GM18507 (cell line): ENCODE data around the gene ARL4C.

Source experiments
- DNase-seq: peaks from one replicate; pipeline ENCODE4 v3.0.0; 2011; ENCODE audit warnings: low read depth; ENCODE audit not compliant: insufficient read length; ENCODE audit errors: extremely low spot score
- FAIRE-seq: peaks from 2 replicates; lab custom pipeline; 2011; peaks lifted over from hg19 to GRCh38; lab: Jason Lieb, UNC

Gene ARL4C

DNA sequence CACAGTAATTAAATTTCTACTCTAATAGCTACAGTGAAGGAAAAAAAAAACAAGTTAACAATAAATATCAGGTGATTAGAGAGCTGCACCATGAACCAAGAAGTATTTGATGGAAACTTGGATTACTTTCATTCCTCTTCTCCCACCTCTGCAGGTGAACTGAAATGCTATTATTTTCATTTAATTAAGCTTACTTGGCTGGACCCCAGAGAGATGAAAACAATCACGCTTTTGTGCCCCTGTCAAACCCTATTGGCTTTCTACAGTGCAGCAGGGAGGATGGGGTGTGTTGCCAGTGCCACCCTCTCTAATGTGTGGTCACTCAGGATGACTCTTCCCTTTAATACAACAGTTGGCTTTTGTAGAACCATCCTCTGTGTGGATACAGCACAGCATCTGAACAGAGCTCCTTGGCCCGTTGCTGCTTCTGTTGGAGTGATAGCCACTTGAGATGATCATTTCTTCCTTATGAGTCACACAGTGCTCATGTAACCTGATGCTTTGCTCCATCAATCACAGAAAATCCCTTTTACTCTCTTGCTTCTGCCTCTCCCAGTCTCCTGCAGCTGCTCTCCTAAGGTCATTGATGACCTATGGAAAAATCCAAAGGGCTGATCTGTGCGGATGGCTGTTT is 5.5 kb upstream of the ARL4C start:
- FAIRE-seq, result no peak

DNA sequence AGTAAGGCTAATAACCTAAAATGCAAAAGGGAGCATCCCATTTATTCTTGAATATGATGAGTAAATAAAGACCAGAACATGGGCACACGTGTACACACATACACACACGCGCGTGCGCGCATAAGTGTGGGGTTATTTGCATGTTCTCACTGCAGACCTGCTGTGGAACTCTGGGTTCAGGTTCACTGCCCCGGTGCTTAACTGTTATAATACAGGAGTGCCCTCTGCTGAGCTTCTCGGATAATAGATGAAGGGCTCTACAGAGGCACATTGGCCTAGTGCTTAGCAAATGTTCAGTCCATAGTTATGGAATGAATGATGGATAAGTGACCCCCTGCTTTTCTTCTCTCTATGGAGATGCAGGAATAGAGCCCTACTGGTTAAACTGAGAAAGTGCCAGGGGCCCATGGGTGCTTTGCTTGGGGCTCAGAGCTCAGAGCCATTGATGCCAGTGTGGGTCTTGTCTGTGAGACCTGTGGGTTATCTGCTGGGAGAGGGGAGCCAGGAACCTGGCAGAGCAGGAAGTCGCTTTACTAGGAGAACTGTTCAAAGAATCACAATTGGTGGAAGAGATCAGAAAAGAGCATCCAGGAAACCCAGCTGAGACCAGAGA is 3.6 kb upstream of the ARL4C start:
- DNase-seq, result no peak
- peak; percentile 89 for FAIRE-seq

More for the DNA sequence above, 5.5 kb upstream of the ARL4C start:
- DNase-seq, result no peak

DNA sequence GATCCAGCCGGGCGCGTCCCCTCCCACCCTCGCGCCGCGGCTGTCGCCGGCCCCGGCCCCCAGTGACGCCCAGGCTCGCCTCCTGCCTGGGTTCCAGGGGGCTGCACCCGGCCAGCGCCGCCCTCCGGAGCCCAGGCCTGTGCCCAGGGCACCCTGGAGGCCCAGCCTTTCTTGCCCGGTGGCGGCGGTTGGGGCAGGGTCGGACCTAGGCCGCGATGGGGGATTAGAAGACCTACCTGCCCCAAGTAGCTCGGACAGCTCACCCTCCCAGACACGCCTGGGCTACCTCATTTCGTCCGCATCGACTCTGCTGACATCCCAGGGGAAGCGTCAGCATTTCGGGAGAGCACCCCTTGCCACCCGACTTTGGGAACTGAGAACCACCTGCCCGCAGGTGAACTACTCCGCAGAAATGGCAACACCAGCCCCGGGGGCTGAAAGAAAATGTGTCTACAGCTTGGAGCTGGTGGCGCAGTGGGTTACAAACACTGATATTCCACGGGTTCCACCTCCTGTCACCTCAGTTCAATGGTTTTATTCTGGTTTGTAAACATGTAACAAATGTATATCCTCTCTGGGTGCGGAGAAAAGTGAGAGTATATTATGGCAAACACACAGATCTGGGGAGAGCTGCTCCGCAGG is 834 bp upstream of the ARL4C start:
- FAIRE-seq (no peak), DNase-seq (no peak)

DNA sequence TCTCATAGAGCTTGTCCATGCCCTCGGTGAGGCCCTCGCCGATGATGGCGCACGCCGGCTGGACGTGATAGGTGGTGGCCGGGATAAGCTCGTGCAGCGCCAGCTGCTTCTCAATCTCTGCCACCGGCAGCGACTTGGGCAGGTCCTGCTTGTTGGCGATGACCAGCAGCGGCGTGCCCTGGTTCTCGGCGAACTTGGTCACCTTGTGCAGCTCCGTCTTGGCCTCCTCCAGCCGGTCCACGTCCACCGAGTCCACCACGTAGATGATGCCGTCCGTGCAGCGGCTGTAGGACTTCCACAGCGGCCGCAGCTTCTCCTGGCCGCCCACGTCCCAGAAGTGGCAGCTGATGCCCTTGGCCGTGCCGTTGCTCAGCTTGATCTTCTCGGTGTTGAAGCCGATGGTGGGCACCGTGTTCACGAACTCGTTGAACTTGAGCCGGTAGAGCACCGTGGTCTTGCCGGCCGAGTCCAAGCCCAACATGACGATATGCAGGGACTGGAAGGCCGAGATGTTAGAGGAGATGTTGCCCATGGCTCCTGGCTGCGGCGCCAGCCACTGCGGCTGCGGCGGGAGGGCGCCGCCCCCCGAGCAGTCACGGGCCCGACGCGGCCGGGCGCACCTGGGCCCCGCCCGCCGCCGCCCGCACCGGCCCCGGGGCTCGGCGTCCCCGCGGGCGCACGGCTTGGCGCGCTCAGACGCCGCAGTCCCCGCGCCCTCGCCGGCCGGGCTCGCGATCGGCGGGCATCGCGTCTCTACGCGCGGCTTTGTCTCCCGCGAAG is 636 bp downstream of the ARL4C start:
- DNase-seq, result no peak
- FAIRE-seq, result peak; percentile 65

DNA sequence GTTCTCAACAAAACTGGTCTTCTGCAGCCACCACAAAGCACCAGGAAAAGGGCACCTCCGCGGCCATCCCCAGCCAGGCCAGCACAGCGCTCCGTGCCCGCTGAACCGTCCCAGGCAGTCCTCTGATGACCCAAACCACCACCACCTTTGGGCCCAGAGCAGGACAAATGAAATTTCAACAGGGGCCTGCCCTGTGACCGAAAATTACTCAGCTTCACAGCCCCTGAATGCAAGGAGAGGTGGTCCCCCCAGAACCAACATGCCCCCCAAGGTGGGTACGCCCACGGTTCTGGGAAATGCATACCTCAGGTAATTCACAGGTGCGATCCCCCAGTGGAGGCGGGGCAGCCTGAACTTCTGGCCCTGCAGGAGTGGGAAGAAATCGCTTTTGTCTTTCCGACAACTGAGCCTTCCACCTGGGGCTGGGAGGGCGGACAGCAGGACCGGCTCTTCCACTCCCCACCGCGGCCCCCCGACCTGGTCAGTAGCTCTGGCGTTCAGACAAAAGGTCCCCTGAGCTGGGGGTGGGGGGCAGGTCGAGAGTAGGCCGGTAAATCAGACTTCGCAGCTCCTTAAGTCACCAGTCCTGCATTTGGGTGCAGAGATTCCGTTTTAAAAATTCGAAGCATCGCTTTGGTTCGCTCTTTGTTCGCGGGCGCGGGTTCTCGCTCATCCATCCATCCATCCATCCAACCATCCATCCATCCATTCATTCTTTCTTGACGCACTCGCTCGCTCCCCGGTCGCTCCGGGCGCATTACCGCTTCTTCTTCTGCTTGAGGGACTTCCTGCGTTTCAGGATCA is 1.4 kb downstream of the ARL4C start:
- FAIRE-seq, result no peak

DNA sequence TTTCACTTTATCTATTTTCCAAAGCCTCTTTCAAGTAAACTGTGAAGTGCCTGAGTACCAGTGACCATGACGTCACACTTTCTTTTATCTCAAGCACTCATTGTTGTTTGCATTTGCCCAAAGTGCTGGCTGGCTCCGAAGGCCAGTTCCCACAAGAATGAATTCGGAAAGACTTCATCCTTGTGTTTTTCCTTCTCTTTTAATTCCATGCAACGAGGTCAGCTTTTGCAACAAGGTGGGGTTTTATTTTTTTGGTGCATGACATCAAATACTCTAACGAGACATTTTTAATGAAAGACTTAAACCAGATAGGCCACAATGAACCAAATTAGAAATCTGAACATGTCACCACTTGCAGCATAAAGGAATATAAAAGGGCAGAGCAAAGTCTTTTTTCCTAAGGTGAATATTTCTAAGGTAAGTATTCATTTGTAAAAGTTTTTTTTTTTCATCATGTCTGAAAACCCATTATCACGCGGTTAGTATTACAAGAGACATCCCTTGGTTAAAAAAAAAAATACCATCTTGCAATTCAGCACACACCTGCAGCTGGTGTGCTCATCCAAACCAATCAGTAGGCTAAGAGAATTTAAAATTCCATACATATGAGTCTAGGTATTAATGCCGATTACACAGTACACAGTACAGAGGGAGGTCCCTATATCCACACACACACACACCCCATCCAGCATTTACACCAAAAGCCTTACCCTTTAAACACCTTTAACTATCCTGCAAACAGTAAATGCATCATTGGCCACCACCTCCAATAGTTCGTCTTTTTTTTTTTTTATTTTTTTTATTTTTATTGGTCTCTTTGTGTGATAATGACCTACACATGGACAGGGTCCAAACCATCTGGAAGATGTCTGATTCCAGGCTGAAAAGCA is 2.3 kb downstream of the ARL4C start:
- peak; percentile 50 for FAIRE-seq

More for the DNA sequence above, 1.4 kb downstream of the ARL4C start:
- DNase-seq, result no peak

DNA sequence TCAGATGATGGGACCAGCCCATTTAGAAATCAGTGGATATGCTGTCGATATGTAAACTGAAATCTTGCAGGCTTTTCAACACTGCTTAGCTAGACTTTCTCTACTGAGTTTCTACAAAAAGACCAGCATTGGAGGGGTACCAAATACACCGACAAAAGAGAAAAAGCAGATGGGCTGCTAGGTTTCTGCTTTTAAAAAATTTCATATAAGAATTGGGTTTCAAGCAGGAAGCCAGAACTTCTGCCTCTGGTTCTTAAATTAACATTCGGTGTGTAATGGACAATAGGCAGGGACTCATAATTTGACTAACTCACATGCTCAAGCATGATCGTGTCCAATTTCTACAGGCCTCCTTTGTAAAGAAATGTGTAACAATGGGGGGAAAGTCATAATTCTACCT is 3.1 kb downstream of the ARL4C start:
- DNase-seq (no peak), FAIRE-seq (peak; percentile 15)

More for the DNA sequence above, 2.3 kb downstream of the ARL4C start:
- DNase-seq, result no peak

DNA sequence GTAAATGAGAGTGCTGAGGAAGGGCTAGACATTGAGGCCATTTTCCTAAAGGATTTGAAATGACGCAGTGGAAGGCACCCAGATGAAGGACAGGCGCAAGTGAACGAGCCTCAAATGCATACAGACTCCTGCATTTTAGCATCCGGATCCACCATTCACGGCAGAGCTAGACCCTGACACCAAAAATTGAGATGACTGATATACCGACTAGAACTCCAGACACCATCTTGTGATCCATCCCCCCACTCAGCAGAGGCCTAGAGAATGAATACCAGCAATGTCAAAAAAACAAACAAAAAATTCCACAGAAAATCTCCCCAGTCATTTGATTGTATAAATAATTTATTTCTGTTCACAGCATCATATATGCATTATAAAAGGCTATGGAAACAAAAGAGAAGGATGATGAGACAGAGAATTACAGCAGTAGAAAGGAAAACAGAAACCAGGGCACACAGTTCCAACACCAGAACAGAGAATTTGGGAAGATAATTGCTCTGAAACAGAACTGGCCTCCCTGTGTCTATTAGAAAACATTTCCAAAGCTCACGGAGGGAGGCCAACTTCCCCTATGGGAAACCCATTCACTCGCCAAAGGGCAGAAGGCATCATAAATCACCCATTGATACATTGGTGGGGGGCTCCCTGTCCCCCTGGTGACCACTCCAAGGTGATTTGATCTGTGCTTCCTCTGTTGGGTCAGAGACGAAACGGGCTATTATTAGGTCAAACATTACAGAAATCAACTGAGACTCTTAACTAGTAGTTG is 4.0 kb downstream of the ARL4C start:
- no peak for FAIRE-seq
- no peak for DNase-seq

DNA sequence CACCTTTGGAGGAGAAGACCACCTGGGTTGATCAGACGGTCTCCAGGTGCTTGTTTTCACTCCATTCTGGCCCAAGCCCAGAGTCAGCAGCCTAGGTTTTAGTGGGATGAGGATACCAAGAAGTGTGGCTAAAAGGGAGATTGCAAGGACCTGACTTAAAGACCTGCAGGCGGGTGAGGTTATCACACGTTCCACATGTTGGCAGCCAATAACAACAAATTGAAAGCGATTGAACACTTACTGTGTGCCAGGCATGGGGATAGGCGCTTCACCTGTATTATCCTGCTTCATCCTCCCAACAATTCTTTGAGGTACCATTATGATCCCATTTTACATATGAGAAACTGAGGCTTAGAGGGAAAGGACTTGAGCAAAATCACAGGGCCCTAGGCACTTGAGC is 5.0 kb downstream of the ARL4C start:
- no peak for DNase-seq
- no peak for FAIRE-seq

DNA sequence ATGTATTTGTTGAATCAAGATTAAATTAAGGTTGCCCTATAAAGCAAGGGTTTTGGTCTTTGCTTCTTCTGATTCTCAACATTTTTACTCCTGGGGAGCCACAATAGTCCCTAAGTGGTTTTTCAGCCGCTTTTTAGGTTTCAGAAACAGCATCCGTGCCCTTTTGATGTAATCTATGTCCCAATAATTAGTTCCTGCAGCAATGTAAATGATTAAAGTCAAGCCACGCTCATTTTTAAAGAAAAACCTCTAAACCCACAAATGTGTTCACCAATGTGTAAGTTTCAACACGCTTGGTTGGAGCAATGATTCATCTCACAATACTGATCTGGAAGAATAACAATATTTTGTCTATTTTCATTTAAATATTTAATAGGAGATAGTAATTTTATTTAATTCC is 5.6 kb downstream of the ARL4C start:
- no peak for DNase-seq
- peak; percentile 21 for FAIRE-seq

DNA sequence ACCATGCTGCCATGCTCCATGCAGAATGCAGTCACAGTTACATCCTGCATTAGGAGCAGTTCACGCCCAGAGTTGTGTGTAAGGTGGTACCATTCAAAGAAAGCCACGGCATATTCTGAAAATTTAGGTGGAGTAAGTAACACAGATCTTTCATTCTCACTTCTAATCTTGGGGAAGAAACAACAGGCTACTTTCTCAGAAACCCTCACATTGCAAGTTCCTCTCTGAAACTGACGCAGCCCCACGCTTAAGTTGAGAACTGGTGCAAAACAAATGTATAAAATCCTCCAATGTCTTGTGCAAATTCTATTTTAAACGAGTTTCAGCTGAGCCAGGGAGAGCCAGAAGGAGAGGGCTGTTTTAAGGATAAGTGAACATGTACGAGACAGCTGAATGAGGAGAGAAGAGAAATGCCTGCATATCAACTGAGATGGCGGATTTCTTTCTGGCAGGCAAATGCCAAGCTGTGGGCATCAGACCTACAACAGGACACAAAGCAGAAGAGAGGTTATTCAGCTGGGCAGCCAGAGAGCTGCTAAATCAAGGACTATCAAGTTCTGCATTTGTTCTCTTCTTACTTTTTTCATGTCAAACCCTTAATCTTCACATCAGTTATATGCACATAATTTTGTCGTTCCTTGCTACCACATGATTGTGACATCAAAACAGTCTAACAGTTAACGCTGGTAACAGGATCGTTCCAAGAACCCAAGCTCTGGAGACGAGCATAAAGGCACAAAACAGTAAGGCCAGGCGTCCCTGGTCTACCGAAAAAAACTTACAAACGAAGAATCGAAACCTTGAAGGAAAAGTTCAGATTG is 6.4 kb downstream of the ARL4C start:
- DNase-seq, result no peak
- peak; percentile 84 for FAIRE-seq

DNA sequence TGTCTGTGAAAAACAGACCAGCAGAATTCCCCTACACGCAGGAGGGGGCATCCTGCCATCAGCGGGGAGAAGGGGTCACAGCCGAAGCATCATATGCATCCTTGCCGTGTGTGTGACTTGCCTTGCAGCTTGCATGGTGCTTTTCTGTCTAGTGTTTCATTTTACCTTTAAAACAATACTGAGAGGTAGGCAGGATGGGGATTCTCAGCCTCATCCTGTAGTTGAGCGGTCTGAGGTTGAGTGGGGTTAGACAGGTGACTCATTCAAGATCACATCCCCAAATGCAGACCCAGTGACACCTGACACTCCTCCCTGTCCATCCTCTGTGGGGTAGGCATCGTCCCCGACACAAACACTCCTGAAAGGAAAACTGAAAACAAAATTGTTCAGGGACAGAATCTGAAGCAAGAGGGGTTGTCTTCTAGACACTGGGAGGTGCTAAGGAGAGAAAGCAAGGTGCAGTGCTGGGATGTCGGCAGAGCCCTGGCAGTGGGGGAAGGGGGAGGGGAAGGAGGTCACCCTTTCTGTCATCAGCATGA is 7.9 kb downstream of the ARL4C start:
- peak; percentile 96 for FAIRE-seq
- DNase-seq, result peak; percentile 33

DNA sequence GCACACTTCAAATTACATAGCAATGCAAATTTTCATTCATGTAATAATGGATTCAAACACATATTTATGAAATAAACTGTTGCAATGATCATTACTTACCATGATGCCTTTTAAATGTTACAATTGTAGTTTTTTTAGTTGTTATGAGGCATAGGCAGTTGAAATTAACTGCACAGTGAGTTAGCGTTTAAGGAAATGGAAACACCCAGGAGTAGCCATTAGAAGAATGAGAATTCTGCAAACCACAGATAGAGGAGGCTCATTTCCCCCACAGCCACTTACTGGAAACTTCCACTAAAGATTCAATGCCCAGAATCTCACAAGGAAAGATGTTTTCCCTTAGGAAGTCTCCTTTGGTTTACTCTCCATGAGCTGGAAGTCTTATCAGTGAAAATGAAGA is 8.4 kb downstream of the ARL4C start:
- no peak for FAIRE-seq

DNA sequence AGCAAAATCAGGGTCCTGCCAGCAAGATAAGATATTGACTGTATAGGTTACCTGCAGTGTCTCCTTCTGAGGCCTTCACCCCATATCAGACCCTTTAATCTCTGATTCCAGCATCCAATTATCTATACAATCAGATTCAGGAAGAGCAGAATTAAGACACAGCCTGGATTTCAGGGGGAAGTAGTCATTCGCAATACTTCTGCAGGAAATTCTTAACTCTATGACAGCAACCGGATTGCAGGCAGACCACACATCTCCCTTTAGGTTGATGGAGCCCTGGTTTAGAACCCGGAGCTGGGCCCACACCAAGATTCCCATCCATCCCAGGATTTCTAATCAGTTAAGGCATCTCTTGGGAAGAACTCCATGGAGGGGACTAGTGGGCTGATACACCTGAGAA is 9.5 kb downstream of the ARL4C start:
- no peak for DNase-seq
- FAIRE-seq, result no peak

More for the DNA sequence above, 8.4 kb downstream of the ARL4C start:
- DNase-seq, result no peak

DNA sequence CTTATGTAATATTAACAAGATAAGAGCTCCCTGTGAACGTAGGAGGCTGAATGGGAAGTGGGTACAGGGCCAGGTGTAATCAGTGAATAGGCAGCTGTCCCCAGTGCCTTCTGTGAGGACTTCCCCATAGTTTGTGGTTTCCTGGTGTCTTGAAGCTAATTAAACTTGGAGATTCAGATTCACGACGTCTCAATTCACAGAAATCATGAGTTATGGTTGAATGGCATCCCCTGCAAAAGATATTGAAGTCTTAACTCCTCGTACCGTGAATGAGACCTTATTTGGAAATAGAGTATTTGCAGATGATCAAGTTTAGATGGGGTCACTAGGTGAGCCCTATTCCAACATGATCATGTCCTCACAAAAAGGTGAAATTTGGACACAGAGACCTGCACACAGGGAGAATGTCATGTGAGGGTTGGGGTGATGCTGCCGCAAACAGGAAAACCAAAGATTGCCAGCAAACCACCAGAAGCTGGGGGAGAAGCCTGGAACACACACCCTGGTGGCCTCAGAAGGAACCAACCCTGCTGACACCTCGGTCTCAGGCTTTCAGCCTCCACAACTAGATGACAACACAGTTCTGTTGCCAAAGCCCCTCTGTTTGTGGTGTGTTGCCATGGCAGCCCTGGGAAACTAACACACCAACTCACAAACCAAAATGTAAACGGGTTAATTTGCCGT is 13.2 kb downstream of the ARL4C start:
- FAIRE-seq (peak; percentile 91), DNase-seq (no peak)

DNA sequence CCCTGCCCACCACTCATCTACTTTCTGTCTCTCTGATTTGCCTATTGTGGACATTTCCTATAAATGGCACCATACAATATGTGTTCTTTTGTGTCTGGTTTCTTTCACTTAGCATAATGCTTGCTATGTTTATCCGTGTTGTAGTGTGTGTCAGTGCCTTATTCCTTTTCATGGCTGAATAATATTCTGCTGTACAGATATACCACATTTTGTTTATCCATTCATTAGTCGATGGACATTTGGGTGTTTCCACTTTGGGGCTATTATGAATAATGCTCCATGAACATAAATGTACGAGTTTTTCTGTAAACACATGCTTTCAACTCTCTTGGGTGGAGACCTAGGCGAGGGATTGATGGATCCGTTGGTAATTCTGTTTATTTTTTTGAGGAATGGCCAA is 15.6 kb downstream of the ARL4C start:
- no peak for DNase-seq
- no peak for FAIRE-seq
